GM13976 (cell line): ENCODE data around the gene MEIS1.
"Not testable (repeated sequence)": the region's sequence is repeated elsewhere in the genome, so short reads cannot be mapped to it uniquely, and the experiment has no call there.

Source experiments
- DNase-seq: peaks from one replicate; pipeline ENCODE4 v3.0.0; 2012; ENCODE audit warnings: low spot score
- in situ Hi-C: fragments of 300-500 bp; cut with MboI; formaldehyde crosslinking; loops from one replicate; pipeline ENCODE4 v1.12.0; 2022; ENCODE audit warnings: low sequenced_read_pairs, mixed read lengths, inconsistent platforms; ENCODE audit not compliant: unreplicated experiment
- TF ChIP-seq, protein P1 (sequence below): IDR thresholded peaks from 2 replicates; pipeline ENCODE4 v1.5.1; 2012; ENCODE audit warnings: borderline replicate concordance, mild to moderate bottlenecking; ENCODE audit not compliant: insufficient read depth; ENCODE audit errors: extremely low read depth, missing control alignments, control extremely low read depth

The MEIS1 gene

DNA sequence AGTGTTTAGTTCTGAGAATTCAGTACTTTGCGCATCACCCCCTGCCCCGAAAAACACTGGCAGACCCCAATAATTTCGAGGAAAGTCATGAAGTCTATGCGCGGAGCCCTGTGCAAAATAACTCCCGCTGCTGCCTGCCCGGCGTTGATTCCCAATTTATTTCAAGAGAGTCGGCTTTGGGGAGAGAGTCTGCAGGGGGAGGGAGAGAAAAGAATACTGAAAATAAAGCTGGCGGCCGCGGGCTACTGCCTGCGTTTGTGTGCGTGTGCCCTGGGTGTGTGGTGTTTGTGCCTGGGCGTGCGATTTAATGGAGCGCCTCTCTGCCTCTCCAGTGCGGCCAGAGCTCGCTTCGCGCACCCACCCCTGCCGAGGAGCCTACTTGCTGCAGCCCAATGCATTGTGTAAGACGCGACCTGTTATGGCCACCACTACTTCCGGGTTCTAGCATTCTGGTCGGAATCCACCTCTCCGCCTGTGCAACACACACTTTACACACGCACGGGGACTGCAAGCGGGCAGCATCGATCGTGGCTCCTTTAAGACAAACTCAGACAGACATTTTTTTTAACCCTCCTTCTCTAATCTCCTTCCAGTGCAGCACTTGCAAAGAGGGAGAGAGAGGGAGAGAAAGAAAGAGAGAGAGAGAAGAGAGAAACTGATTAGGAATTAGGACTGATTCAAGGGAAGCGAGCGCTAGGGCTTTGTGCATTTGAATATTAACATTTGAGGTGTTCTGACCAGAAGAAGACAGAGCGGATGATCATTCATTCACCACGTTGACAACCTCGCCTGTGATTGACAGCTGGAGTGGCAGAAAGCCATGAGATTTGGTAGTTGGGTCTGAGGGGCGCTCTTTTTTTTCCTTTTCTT lies at the start of gene MEIS1:
TSS of gene MEIS1 (plus strand) at position 447 of the 870 bp plus-strand sequence. CDS start 732 bp downstream, outside the sequence.
- in situ Hi-C loops: loop anchor here (25.0 kb wide), 1 partner anchor 798 kb away; no protein-coding TSS in a partner anchor
- TF ChIP-seq, protein P1, sequence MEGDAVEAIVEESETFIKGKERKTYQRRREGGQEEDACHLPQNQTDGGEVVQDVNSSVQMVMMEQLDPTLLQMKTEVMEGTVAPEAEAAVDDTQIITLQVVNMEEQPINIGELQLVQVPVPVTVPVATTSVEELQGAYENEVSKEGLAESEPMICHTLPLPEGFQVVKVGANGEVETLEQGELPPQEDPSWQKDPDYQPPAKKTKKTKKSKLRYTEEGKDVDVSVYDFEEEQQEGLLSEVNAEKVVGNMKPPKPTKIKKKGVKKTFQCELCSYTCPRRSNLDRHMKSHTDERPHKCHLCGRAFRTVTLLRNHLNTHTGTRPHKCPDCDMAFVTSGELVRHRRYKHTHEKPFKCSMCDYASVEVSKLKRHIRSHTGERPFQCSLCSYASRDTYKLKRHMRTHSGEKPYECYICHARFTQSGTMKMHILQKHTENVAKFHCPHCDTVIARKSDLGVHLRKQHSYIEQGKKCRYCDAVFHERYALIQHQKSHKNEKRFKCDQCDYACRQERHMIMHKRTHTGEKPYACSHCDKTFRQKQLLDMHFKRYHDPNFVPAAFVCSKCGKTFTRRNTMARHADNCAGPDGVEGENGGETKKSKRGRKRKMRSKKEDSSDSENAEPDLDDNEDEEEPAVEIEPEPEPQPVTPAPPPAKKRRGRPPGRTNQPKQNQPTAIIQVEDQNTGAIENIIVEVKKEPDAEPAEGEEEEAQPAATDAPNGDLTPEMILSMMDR: no peak
- DNase-seq: peak; percentile 63

GRCh38 chr2:66387016-66387753 lies 47.7 kb upstream of the MEIS1 start:
- TF ChIP-seq, protein P1: no peak
- DNase-seq: no peak
- in situ Hi-C loops: no loop called here

DNA sequence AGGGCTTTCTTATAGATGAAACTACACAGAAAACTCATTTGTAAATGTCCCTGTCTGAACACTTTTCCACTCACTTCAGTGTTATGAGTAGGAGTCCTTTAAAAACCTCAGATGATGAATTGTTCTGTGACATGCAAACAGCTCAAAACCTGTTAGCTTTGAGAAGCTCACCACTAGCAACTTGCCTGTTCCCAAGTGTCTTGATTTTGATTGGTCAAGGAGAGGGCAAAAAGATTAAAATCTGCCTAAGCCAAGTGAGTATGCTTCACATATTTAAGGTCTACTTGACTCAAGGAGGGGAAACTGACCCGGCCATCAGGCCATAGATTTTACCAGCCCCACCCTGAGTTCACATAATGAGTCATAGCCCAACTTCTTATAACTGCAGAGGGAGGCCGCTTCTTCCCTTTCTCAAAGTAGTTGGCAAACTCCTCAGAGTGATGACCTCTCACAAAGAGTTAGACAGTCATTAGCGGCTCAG lies 45.2 kb upstream of the MEIS1 start:
- in situ Hi-C loops: no loop called here
- TF ChIP-seq, protein P1: no peak
- DNase-seq: no peak

GRCh38 chr2:66390152-66390551 lies 44.8 kb upstream of the MEIS1 start:
- TF ChIP-seq, protein P1: no peak
- in situ Hi-C loops: no loop called here
- no peak for DNase-seq

DNA sequence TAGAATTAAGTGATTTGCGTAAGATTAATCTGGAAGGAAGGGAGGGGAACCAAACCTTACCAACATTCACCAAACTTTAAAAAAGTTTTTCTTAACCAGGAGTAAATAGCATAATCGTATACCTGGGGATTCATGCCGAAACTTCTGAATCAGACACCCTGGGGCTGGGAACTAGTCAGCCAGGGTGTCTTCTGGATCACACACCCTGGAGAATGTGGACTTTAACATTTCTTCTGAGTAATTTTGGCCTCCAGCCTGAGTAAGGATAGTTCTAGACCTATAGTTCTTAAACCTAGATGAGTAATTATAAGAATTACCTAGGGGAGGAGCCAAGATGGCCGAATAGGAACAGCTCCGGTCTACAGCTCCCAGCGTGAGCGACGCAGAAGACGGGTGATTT lies 44.1 kb upstream of the MEIS1 start:
- TF ChIP-seq, protein P1: no peak
- DNase-seq: no peak
- in situ Hi-C loops: no loop called here

- DNase-seq, in situ Hi-C loops: not testable (repeated sequence)
Observed at GRCh38 chr2:66391240-66391639, 43.7 kb upstream of the MEIS1 start.

DNA sequence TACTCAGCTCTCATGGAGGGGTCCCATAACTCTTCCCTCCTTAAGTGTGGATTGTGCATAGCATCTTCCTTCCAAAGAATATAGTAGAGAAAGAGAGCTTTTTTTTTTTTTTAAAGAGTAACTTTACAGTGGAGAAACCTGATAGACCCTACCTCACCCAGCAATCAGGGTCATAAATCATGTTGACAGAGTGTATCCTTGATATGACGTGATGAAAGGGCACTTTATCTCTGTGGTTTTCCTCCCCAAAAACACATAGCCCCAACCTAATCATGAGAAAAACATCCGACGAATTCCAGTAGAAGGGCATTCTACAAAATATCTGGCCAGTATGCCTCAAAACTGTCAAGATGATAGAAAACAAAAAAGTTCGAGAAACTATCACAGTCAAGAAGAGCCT lies 29.5 kb upstream of the MEIS1 start:
- no peak for DNase-seq
- TF ChIP-seq, protein P1: no peak
- in situ Hi-C loops: no loop called here
